Right lobe of liver (tissue), 6 donors: ENCODE results near the gene TMEM87B. TPM values are rescaled to one million over a fixed set of nuclear protein-coding genes. Genes with fewer than 3 reads are reported as not detected.

Experiments
- ATAC-seq, 4 donors: fragments of 200-7000 bp; cut with Tn5 transposase; one replicate each; pipeline ENCODE4 v1.9.1; 2020; ENCODE audit warnings: mild to moderate bottlenecking in 4 of 4, moderate library complexity in 4 of 4
- DNase-seq, 3 donors: peaks; one replicate each; pipeline ENCODE4 v3.0.0-alpha.2; 2020
- H3K27ac ChIP-seq, 3 donors: fragments of 200-600 bp; one replicate each; pipeline ENCODE4 v1.8.0; 2022
- H3K27me3 ChIP-seq, 2 donors: fragments of 200-600 bp; one replicate each; pipeline ENCODE4 v1.8.0; 2022
- H3K36me3 ChIP-seq, 4 donors: fragments of 200-600 bp; sonication (generic) in 1 of 4; one replicate each; pipeline versions ENCODE4 v1.5.1 to v1.8.0; 2017 to 2022; ENCODE audit warnings: control low read depth in 1 of 4
- H3K4me1 ChIP-seq, 4 donors: fragments of 200-600 bp; sonication (generic) in 1 of 4; one replicate each; pipeline versions ENCODE4 v1.5.1 to v1.8.0; 2017 to 2022; ENCODE audit warnings: control low read depth in 1 of 4
- H3K4me3 ChIP-seq, 3 donors: fragments of 200-600 bp; one replicate each; pipeline ENCODE4 v1.8.0; 2022
- H3K9me3 ChIP-seq, 4 donors: fragments of 200-600 bp; sonication (generic) in 1 of 4; one replicate each; pipeline versions ENCODE4 v1.5.1 to v1.8.0; 2017 to 2022; ENCODE audit warnings: control low read depth in 1 of 4
- CTCF ChIP-seq, 4 donors: fragments of 200-600 bp in 3 of 4; fragments of 450-650 bp in 1 of 4; IDR thresholded peaks; one replicate each; pipeline versions ENCODE4 v1.5.1 to v1.8.0; 2016 to 2022; ENCODE audit warnings: antibody characterized with exemption in 4 of 4, mild to moderate bottlenecking in 2 of 4
- POLR2A ChIP-seq: fragments of 450-650 bp; IDR thresholded peaks from one replicate; pipeline ENCODE4 v1.6.1; 2017; ENCODE audit warnings: antibody characterized with exemption, mild to moderate bottlenecking
- WGBS: methylation state at CpG from one replicate; pipeline ENCODE4 v1.1.6; 2018; ENCODE audit warnings: low coverage, low lambda C conversion rate; ENCODE audit not compliant: insufficient coverage; ENCODE audit errors: missing lambda C conversion rate; 5-methylcytosine and 5-hydroxymethylcytosine counted together
- intact Hi-C, 2 donors: fragments of 100-400 bp; cut with DNase I; formaldehyde crosslinking; loops; one replicate each; pipeline versions ENCODE4 v1.11.2 to v1.14.1; 2022
- total RNA-seq, 6 experiments: library from RNA; depleted of rRNA in 2 of 6; stranded (reverse); fragments of >200 nt in 2 of 6; fragmentation: NEBNext Ultra II Directional in 3 of 6; extraction: Animal tissue kit (Norgen Biotek cat#: 25700) in 3 of 6; gene quantifications; one replicate each; pipeline versions ENCODE4 v1.1.0 to v1.2.4, GENCODE V29; 2016 to 2023
- donor health status: DM: no; HTN: yes; CAD: no.
- donor health status: DM: no; HTN: no; CAD: no.
- donor health status: DM: no; HTN: no; CAD: no.
- donor health status: DM: no; HTN: yes; CAD: no.
- donor health status: DM: no; HTN: yes; CAD: no.

The TMEM87B gene
- total RNA-seq, 6 experiments from 2014 or later: 5.4 to 18.0 (median 8.8) TPM

DNA sequence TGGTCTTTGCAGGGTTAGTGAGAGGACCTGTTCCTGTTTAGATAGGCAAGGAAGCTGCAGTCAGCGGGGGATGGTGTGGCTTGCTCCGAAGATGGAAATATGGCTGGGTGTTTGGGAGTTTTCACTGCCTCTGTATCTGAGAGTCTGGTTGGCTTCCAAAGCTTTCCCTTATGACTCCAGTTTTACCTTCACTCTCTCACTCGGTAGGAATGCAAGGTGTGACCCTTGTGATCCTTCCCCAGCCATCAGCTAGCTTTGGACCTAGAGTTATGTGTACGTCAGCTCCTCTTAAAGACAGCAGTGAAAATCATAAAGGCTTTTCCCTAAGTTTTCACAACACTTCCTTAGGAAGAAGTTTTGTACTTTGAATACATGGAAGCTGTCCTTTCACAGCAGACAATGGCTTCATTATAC lies 35.5 kb upstream of the TMEM87B start:
- Histone ChIP-seq H3K36me3 (peaks cover 0 to 12% (median 5%) of the 10 kb centered on the region in 4 donors), H3K4me1 (no peaks in the 10 kb centered on the region), H3K27me3 (no peaks in the 10 kb centered on the region), H3K9me3 (no peaks in the 10 kb centered on the region), H3K4me3 (no peak overlapping the region), H3K27ac (no peak overlapping the region)
- no peak for TF ChIP-seq POLR2A
- DNase-seq (no peak), ATAC-seq (peak in 2 of 4 donors; percentile 14 to 34)
- WGBS: 64% methylated on average over 2 of the region's 4 CpGs
- intact Hi-C loops: no loop called here

DNA sequence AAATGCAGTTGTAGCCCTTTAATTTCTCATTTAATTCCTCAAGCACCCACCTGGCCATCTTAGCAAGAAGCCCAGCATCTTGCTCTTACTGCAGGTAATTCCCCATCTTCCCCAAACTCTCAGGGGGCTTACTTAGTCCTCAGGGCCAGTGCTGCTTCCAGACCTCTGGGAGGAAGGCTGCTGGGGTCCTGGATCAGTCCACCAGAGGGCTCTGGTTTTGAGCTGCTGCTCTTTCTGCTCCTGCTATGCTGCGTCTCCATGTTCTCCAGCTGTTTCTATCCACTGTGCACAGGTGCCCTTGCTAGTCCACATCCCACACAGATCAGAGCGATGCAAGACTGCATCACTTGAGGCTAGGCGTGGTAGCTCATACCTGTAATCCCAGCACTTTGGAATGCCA lies 34.5 kb upstream of the TMEM87B start:
- H3K36me3 ChIP-seq: peaks cover 0 to 12% (median 5%) of the 10 kb centered on the region in 4 donors
- intact Hi-C loops: no loop called here
- H3K4me3 ChIP-seq: no peak overlapping the region
- no peaks in the 10 kb centered on the region for H3K27me3 ChIP-seq
- no peak for TF ChIP-seq CTCF (IDR thresholded peaks at IDR 0.05)
- no peak for TF ChIP-seq POLR2A
- ATAC-seq (no peak), DNase-seq (no peak)
- H3K4me1 ChIP-seq: no peaks in the 10 kb centered on the region
- no peak overlapping the region for H3K27ac ChIP-seq
- H3K9me3 ChIP-seq: no peaks in the 10 kb centered on the region
- WGBS: 100% methylated on average over 3 of the region's 3 CpGs

GRCh38 chr2:112021290-112021689 lies 33.8 kb upstream of the TMEM87B start:
- Histone ChIP-seq H3K27me3 (no peaks in the 10 kb centered on the region), H3K27ac (no peak overlapping the region), H3K4me1 (no peaks in the 10 kb centered on the region), H3K9me3 (no peaks in the 10 kb centered on the region), H3K4me3 (no peak overlapping the region), H3K36me3 (peaks cover 0 to 12% (median 5%) of the 10 kb centered on the region in 4 donors)
- TF ChIP-seq POLR2A (no peak), CTCF (IDR thresholded peaks at IDR 0.05) (no peak)
- intact Hi-C loops: no loop called here
- DNase-seq (no peak), ATAC-seq (no peak)
- 95% methylated on average over 9 of the region's 10 CpGs for WGBS

DNA sequence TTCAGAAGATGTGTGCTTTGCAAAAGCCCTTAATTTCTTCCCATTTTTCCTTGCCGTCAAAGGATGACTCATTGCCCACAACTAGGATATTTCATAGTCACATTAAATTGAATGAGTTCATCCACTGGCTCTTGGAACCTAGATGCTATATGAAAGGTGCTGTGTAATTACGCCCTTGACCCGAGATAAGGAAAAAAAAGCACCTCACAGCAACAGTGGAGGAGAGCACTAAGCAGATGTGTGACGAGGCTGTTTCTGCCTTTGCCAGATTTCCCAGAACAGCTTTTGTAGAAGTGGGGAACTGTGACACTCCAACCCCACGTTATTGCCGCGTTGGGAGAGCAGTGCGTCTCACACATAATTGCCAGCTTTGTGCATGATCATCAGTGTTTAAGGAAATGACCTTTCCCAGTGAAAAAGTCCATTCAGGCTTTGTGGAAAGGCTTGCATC lies 33.3 kb upstream of the TMEM87B start:
- Histone ChIP-seq H3K9me3 (no peaks in the 10 kb centered on the region), H3K27me3 (no peaks in the 10 kb centered on the region), H3K27ac (no peak overlapping the region), H3K36me3 (peaks cover 0 to 12% (median 5%) of the 10 kb centered on the region in 4 donors), H3K4me3 (no peak overlapping the region), H3K4me1 (no peaks in the 10 kb centered on the region)
- intact Hi-C loops: no loop called here
- peak in 1 of 4 donors; percentile 23 for ATAC-seq
- no peak for DNase-seq
- TF ChIP-seq POLR2A (no peak), CTCF (IDR thresholded peaks at IDR 0.05) (no peak)
- 88% methylated on average over 8 of the region's 8 CpGs for WGBS

- H3K27me3 ChIP-seq: no peaks in the 10 kb centered on the region
- H3K9me3 ChIP-seq: no peaks in the 10 kb centered on the region
- ATAC-seq: no peak
- H3K4me1 ChIP-seq: no peaks in the 10 kb centered on the region
- H3K36me3 ChIP-seq: peaks cover 0 to 17% (median 7%) of the 10 kb centered on the region in 4 donors
- no peak overlapping the region for H3K4me3 ChIP-seq
- peak overlapping the region in 1 of 3 donors; percentile 10 for H3K27ac ChIP-seq
- intact Hi-C loops: no loop called here
- 63% methylated on average over 3 of the region's 5 CpGs for WGBS
- no peak for DNase-seq
- no peak for TF ChIP-seq CTCF (IDR thresholded peaks at IDR 0.05)
- TF ChIP-seq POLR2A: no peak
Observed at GRCh38 chr2:112023707-112024106, 31.4 kb upstream of the TMEM87B start.
